Fibroblast of the aortic adventitia (primary cell): ENCODE data around the gene COX8A. TPM values are rescaled to one million over a fixed set of nuclear protein-coding genes. Genes with fewer than 3 reads are reported as not detected.

ENCODE experiments used
- DNase-seq: peaks from one replicate; pipeline ENCODE4 v3.0.0-alpha.2; 2010; ENCODE audit warnings: low read depth
- H3K4me3 ChIP-seq: 2 replicates; pipeline ENCODE4 v1.5.1; 2011; ENCODE audit warnings: low read depth, mild to moderate bottlenecking, control low read depth, low read length, moderate library complexity
- CTCF ChIP-seq: IDR thresholded peaks from 2 replicates; pipeline ENCODE4 v1.5.1; 2011; ENCODE audit warnings: mild to moderate bottlenecking, low read length, control low read depth, inconsistent platforms; ENCODE audit not compliant: insufficient read depth
- total RNA-seq: library from RNA; depleted of rRNA; stranded (reverse); fragments of >200 nt; gene quantifications from 2 replicates; pipeline ENCODE4 v1.2.3, GENCODE V29; 2012; ENCODE audit warnings: low replicate concordance

The COX8A gene
- total RNA-seq, 1 donor: 252 TPM

GRCh38 chr11:63938479-63939396 is 35.7 kb upstream of the COX8A start, which contains the start of gene NAA40:
Gene NAA40, plus strand, starts transcription at chr11:63939002. Its CDS starts 95 bp downstream, at chr11:63939097.
- peak within 1 kb of the TSS; percentile 95 for H3K4me3 ChIP-seq
- peak; percentile 90 for DNase-seq
- peak; percentile 13 for TF ChIP-seq CTCF

- DNase-seq: peak; percentile 39
- peak; percentile 15 for TF ChIP-seq CTCF
- H3K4me3 ChIP-seq: peak overlapping the region; percentile 95
Measured at GRCh38 chr11:63939397-63939891, 35.0 kb upstream of the COX8A start.

GRCh38 chr11:63940786-63941185 is 33.6 kb upstream of the COX8A start:
- no peak overlapping the region for H3K4me3 ChIP-seq
- TF ChIP-seq CTCF: no peak
- no peak for DNase-seq

- TF ChIP-seq CTCF: no peak
- no peak overlapping the region for H3K4me3 ChIP-seq
- DNase-seq: no peak
Measured at GRCh38 chr11:63941901-63942300, 32.5 kb upstream of the COX8A start.

- TF ChIP-seq CTCF: no peak
- no peak overlapping the region for H3K4me3 ChIP-seq
- no peak for DNase-seq
Measured at GRCh38 chr11:63942803-63943202, 31.6 kb upstream of the COX8A start.

- DNase-seq: peak; percentile 22
- TF ChIP-seq CTCF: no peak
- no peak overlapping the region for H3K4me3 ChIP-seq
Measured at GRCh38 chr11:63944987-63945386, 29.4 kb upstream of the COX8A start.
